Measurements from ENCODE around the gene EGFLAM.

The EGFLAM gene

GRCh38 chr5:38423276-38424147, 165.2 kb downstream of the EGFLAM start:
- Histone ChIP-seq H3K4me2 (ENCODE audit: low read depth, low read length, poor library complexity, severe bottlenecking) (no peak overlapping the region), H3K9ac (ENCODE audit: low read length) (no peak overlapping the region), H3K9me3 (ENCODE audit: insufficient read depth, low read length) (no peaks in the 10 kb centered on the region), H3K27ac (ENCODE audit: low read depth, low read length) (no peak overlapping the region), H3K79me2 (ENCODE audit: insufficient read depth, low read length) (no peaks in the 10 kb centered on the region), H3K36me3 (ENCODE audit: low read length) (no peaks in the 10 kb centered on the region), H4K20me1 (ENCODE audit: low read depth, low read length) (no peaks in the 10 kb centered on the region), H3K9me2 (replicated peaks; ENCODE audit: insufficient read depth, low read length) (no peaks in the 10 kb centered on the region), H3K4me3 (ENCODE audit: insufficient read depth, low read length, poor library complexity, severe bottlenecking) (no peak overlapping the region), H2AFZ (ENCODE audit: low read depth, low read length, severe bottlenecking) (no peak overlapping the region), H3K27me3 (ENCODE audit: low read length) (no peaks in the 10 kb centered on the region), H3F3A (ENCODE audit: insufficient read depth) (no peaks in the 10 kb centered on the region)
- TF ChIP-seq, protein P1, sequence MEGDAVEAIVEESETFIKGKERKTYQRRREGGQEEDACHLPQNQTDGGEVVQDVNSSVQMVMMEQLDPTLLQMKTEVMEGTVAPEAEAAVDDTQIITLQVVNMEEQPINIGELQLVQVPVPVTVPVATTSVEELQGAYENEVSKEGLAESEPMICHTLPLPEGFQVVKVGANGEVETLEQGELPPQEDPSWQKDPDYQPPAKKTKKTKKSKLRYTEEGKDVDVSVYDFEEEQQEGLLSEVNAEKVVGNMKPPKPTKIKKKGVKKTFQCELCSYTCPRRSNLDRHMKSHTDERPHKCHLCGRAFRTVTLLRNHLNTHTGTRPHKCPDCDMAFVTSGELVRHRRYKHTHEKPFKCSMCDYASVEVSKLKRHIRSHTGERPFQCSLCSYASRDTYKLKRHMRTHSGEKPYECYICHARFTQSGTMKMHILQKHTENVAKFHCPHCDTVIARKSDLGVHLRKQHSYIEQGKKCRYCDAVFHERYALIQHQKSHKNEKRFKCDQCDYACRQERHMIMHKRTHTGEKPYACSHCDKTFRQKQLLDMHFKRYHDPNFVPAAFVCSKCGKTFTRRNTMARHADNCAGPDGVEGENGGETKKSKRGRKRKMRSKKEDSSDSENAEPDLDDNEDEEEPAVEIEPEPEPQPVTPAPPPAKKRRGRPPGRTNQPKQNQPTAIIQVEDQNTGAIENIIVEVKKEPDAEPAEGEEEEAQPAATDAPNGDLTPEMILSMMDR (IDR thresholded peaks at IDR 0.05; ENCODE audit: insufficient read depth, low read length, poor library complexity, severe bottlenecking), result no peak
- TF ChIP-seq EZH2phosphoT487 (conservative IDR thresholded peaks at IDR 0.05; ENCODE audit: low read length), result no peak

GRCh38 chr5:38424148-38425060, 166.0 kb downstream of the EGFLAM start:
- Histone ChIP-seq H3K79me2 (ENCODE audit: insufficient read depth, low read length) (no peaks in the 10 kb centered on the region), H3K9me3 (ENCODE audit: insufficient read depth, low read length) (no peaks in the 10 kb centered on the region), H2AFZ (ENCODE audit: low read depth, low read length, severe bottlenecking) (no peak overlapping the region), H3K36me3 (ENCODE audit: low read length) (no peaks in the 10 kb centered on the region), H3F3A (ENCODE audit: insufficient read depth) (no peaks in the 10 kb centered on the region), H4K20me1 (ENCODE audit: low read depth, low read length) (no peaks in the 10 kb centered on the region), H3K4me3 (ENCODE audit: insufficient read depth, low read length, poor library complexity, severe bottlenecking) (no peak overlapping the region), H3K9ac (ENCODE audit: low read length) (no peak overlapping the region), H3K9me2 (replicated peaks; ENCODE audit: insufficient read depth, low read length) (no peaks in the 10 kb centered on the region), H3K4me2 (ENCODE audit: low read depth, low read length, poor library complexity, severe bottlenecking) (no peak overlapping the region), H3K27me3 (ENCODE audit: low read length) (no peaks in the 10 kb centered on the region), H3K27ac (ENCODE audit: low read depth, low read length) (no peak overlapping the region)
- TF ChIP-seq EZH2phosphoT487 (conservative IDR thresholded peaks at IDR 0.05; ENCODE audit: low read length), result no peak
- TF ChIP-seq, protein P1 (IDR thresholded peaks at IDR 0.05; ENCODE audit: insufficient read depth, low read length, poor library complexity, severe bottlenecking), result no peak

DNA sequence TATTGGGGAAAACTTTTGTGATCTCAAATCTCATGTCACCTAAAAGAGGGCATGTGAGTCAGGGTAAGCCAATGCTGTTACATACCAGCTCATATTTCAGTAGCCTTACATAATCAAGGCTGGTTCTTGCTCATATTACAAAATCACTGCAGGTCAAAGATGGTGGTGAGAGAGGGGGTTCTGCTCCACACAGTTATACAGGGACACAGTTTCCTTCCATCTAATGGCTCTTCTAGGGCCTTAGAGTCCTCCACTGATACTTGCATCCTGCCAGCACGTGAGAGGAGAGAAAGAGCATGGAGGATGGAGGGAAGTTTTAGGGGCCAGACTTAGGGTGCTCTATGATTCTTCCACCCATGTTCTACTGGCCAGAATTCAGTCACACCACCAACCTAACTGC, 168.1 kb downstream of the EGFLAM start:
- no peak overlapping the region for H3K27ac ChIP-seq (ENCODE audit: low read depth, low read length)
- no peaks in the 10 kb centered on the region for H3K36me3 ChIP-seq (ENCODE audit: low read length)
- no peaks in the 10 kb centered on the region for H3K9me3 ChIP-seq (ENCODE audit: insufficient read depth, low read length)

More for the DNA sequence above, 168.1 kb downstream of the EGFLAM start:
- Histone ChIP-seq H3K27me3 (ENCODE audit: low read length) (no peaks in the 10 kb centered on the region), H3F3A (ENCODE audit: insufficient read depth) (no peaks in the 10 kb centered on the region), H3K4me3 (ENCODE audit: insufficient read depth, low read length, poor library complexity, severe bottlenecking) (no peak overlapping the region), H4K20me1 (ENCODE audit: low read depth, low read length) (no peaks in the 10 kb centered on the region), H2AFZ (ENCODE audit: low read depth, low read length, severe bottlenecking) (no peak overlapping the region), H3K9me2 (replicated peaks; ENCODE audit: insufficient read depth, low read length) (no peaks in the 10 kb centered on the region), H3K4me2 (ENCODE audit: low read depth, low read length, poor library complexity, severe bottlenecking) (no peak overlapping the region), H3K79me2 (ENCODE audit: insufficient read depth, low read length) (no peaks in the 10 kb centered on the region), H3K9ac (ENCODE audit: low read length) (no peak overlapping the region)
- TF ChIP-seq, protein P1 (IDR thresholded peaks at IDR 0.05; ENCODE audit: insufficient read depth, low read length, poor library complexity, severe bottlenecking), result no peak
- TF ChIP-seq EZH2phosphoT487 (conservative IDR thresholded peaks at IDR 0.05; ENCODE audit: low read length), result no peak
